Osteocyte (in vitro differentiated cells): Measurements from ENCODE around the gene KRT32. TPM values are rescaled to one million over a fixed set of nuclear protein-coding genes. Genes with fewer than 3 reads are reported as not detected.

ENCODE experiments used
- DNase-seq: peaks from one replicate; pipeline ENCODE4 v3.0.0; 2021; ENCODE audit warnings: mixed read lengths; ENCODE audit not compliant: unreplicated experiment; ENCODE audit errors: extremely low spot score
- H3K27ac Mint-ChIP-seq: one replicate; pipeline ENCODE4 v1.8.0; 2021; ENCODE audit warnings: mild to moderate bottlenecking, mixed read lengths; ENCODE audit not compliant: unreplicated experiment
- H3K27me3 Mint-ChIP-seq: one replicate; pipeline ENCODE4 v1.8.0; 2021; ENCODE audit warnings: mixed read lengths; ENCODE audit not compliant: unreplicated experiment
- H3K36me3 Mint-ChIP-seq: one replicate; pipeline ENCODE4 v1.8.0; 2021; ENCODE audit warnings: mixed read lengths; ENCODE audit not compliant: unreplicated experiment
- H3K4me1 Mint-ChIP-seq: one replicate; pipeline ENCODE4 v1.8.0; 2021; ENCODE audit warnings: mixed read lengths; ENCODE audit not compliant: unreplicated experiment
- H3K4me3 Mint-ChIP-seq: one replicate; pipeline ENCODE4 v1.8.0; 2021; ENCODE audit warnings: mild to moderate bottlenecking, moderate library complexity, mixed read lengths; ENCODE audit not compliant: unreplicated experiment
- H3K9me3 Mint-ChIP-seq: one replicate; pipeline ENCODE4 v1.8.0; 2021; ENCODE audit warnings: mixed read lengths; ENCODE audit not compliant: unreplicated experiment
- total RNA-seq: library from RNA; stranded (reverse); gene quantifications from 2 replicates; pipeline ENCODE4 v1.2.1, GENCODE V29; 2021
- TF ChIP-seq, protein P1 (sequence below): fragments of 200-600 bp; sonication (generic); IDR thresholded peaks from 2 replicates; pipeline ENCODE4 v1.5.0; 2021; ENCODE audit warnings: antibody characterized with exemption, mild to moderate bottlenecking, moderate library complexity

Gene KRT32
- total RNA-seq, 1 donor from 2014 or later = not detected

DNA sequence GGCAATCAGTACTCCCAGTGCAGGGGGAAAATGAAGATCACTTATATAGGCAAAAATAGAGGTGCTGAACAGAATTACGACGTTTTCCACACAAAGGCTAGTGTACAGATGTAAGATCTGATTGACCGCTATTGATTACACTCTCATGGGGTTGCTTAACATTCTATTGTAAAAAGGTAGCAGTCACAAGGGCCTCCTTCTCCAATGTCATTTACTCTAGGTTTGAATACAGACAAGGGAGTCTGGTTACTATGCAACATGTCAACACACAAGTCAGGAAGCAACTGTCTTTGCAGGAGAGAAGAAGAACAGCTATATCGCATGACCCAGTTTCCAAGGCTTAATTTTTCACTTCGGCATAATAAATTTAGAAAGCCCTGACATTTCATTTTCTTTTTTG, 50.7 kb downstream of the KRT32 start:
- H3K27ac Mint-ChIP-seq = peak overlapping the region; percentile 13
- TF ChIP-seq, protein P1, sequence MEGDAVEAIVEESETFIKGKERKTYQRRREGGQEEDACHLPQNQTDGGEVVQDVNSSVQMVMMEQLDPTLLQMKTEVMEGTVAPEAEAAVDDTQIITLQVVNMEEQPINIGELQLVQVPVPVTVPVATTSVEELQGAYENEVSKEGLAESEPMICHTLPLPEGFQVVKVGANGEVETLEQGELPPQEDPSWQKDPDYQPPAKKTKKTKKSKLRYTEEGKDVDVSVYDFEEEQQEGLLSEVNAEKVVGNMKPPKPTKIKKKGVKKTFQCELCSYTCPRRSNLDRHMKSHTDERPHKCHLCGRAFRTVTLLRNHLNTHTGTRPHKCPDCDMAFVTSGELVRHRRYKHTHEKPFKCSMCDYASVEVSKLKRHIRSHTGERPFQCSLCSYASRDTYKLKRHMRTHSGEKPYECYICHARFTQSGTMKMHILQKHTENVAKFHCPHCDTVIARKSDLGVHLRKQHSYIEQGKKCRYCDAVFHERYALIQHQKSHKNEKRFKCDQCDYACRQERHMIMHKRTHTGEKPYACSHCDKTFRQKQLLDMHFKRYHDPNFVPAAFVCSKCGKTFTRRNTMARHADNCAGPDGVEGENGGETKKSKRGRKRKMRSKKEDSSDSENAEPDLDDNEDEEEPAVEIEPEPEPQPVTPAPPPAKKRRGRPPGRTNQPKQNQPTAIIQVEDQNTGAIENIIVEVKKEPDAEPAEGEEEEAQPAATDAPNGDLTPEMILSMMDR = no peak
- no peaks in the 10 kb centered on the region for H3K27me3 Mint-ChIP-seq
- DNase-seq = no peak
- no peaks in the 10 kb centered on the region for H3K36me3 Mint-ChIP-seq
- H3K4me1 Mint-ChIP-seq = peaks cover 25% of the 10 kb centered on the region
- no peaks in the 10 kb centered on the region for H3K9me3 Mint-ChIP-seq
- no peak overlapping the region for H3K4me3 Mint-ChIP-seq

DNA sequence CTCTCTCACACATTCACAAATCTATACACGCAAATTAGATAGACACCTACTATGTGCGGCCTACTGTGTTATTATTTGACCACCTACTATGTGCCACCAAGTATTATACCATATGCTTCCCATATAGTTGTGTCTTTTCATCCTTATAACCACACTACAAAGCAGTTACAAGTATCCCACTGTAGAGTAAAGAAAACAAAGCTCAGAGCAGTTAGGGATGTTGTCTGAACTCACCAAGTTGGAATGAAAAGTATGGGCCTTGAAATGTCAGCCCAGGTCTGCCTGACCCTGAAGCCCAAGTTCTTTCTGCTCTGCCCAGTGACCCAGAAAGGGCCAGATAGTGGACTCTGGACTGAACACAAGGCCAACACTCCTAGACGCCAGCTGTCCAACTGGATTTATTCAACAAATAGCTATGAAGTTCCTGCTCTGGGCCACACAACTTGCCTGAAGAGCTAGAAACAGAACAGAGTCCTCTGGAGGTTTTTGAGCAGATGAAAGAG, 51.3 kb downstream of the KRT32 start:
- peak overlapping the region; percentile 13 for H3K27ac Mint-ChIP-seq

DNA sequence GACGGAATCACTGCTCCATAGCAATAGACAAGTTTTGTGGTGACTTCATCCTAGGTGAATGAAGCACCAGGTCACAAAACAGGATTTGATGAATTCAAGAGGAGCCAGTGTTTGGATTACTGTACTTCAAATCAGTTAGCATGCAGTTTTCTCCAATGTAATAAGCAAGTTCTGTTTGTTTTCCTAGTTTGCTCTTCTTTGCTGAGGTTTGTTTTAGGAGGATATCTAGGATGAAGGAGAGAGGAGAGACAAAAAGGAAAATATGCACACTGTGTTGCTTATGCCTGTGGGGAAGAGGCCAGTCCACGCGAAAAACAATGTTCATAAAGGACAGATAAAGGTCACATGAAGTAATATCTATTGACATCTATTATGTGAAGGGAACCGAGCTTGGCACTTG, 51.8 kb downstream of the KRT32 start:
- H3K9me3 Mint-ChIP-seq = no peaks in the 10 kb centered on the region
- H3K4me3 Mint-ChIP-seq = no peak overlapping the region
- no peaks in the 10 kb centered on the region for H3K36me3 Mint-ChIP-seq
- H3K4me1 Mint-ChIP-seq = peaks cover 25% of the 10 kb centered on the region
- no peak overlapping the region for H3K27ac Mint-ChIP-seq
- TF ChIP-seq, protein P1 = no peak
- peaks cover 2% of the 10 kb centered on the region for H3K27me3 Mint-ChIP-seq
- DNase-seq = no peak

More for the DNA sequence above, 51.3 kb downstream of the KRT32 start:
- TF ChIP-seq, protein P1 = no peak
- Mint-ChIP-seq H3K4me3 (no peak overlapping the region), H3K4me1 (peaks cover 25% of the 10 kb centered on the region), H3K9me3 (no peaks in the 10 kb centered on the region), H3K36me3 (no peaks in the 10 kb centered on the region), H3K27me3 (peaks cover under 1% of the 10 kb centered on the region)
- DNase-seq = no peak

DNA sequence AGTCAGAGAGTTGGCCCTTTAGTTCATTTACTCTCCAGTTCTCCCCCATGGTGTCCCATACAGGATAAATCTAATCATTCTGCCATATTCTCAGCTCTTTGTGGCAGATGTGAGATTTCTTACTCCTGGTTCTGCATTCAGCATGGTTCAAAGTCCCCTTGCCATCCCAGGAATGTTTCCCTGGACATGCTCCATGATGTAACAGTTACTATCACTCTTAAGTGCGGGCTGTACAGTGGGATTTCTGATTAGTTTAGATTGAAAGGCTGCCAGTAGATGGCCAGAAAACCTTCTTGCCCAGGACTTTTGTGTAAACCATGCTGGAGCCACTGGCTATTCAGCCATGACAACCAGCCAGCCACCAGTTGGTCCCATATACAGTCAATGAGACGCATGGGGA, 53.2 kb downstream of the KRT32 start:
- H3K4me3 Mint-ChIP-seq = no peak overlapping the region
- no peaks in the 10 kb centered on the region for H3K36me3 Mint-ChIP-seq
- no peaks in the 10 kb centered on the region for H3K9me3 Mint-ChIP-seq
- no peak overlapping the region for H3K27ac Mint-ChIP-seq
- no peak for DNase-seq
- peaks cover 25% of the 10 kb centered on the region for H3K4me1 Mint-ChIP-seq
- TF ChIP-seq, protein P1 = no peak
- H3K27me3 Mint-ChIP-seq = peaks cover 2% of the 10 kb centered on the region

DNA sequence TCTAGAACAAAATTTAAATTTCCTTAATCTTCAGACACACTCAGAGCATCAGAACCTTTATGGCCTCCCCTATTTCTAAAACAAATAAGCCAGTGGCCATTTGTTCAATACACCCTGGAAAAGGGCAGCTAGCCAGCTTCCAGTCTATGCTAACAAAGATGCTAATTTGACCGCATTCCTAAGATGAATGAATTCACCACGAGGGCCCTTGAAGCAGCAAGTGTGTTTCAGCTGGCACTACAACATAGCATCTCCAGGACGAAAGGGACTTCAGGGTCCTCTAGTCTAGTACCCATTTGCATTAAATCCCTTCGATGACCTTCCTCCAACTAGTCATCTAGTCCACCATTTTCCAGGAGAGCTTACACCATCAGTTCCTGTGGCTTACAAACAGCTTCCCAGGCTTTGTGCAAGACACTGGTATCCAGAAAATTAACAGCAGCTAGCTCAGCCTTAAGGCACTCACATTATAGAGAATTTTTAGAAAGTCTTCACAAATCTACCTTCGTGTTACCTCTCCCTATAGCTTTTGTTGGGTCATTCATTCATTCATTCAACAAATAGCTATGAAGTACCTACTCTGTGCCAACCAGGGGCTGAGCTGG, 53.7 kb downstream of the KRT32 start:
- Mint-ChIP-seq H3K9me3 (no peaks in the 10 kb centered on the region), H3K27ac (no peak overlapping the region), H3K27me3 (peaks cover 2% of the 10 kb centered on the region), H3K4me1 (peaks cover 24% of the 10 kb centered on the region), H3K4me3 (no peak overlapping the region), H3K36me3 (no peaks in the 10 kb centered on the region)
- TF ChIP-seq, protein P1 = no peak
- DNase-seq = no peak
